HFF-Myc (cell line): ENCODE results near the gene CSNK1G1.

Experiments used
- DNase-seq: peaks from one replicate; pipeline ENCODE4 v3.0.0-alpha.2; 2011; ENCODE audit warnings: low read depth; ENCODE audit errors: extremely low read depth
- H3K4me3 ChIP-seq: replicated peaks from 2 replicates; pipeline ENCODE4 v1.5.1; 2011; ENCODE audit warnings: low read depth, mild to moderate bottlenecking, control low read depth, low read length
- TF ChIP-seq, protein P1 (sequence below): IDR thresholded peaks from 2 replicates; pipeline ENCODE4 v1.5.1; 2012; ENCODE audit warnings: mild to moderate bottlenecking, low read depth, low read length, control low read depth; ENCODE audit errors: missing control alignments

Gene CSNK1G1

GRCh38 chr15:64153480-64154367 is 202.2 kb downstream of the CSNK1G1 start:
- DNase-seq = peak; percentile 51
- TF ChIP-seq, protein P1, sequence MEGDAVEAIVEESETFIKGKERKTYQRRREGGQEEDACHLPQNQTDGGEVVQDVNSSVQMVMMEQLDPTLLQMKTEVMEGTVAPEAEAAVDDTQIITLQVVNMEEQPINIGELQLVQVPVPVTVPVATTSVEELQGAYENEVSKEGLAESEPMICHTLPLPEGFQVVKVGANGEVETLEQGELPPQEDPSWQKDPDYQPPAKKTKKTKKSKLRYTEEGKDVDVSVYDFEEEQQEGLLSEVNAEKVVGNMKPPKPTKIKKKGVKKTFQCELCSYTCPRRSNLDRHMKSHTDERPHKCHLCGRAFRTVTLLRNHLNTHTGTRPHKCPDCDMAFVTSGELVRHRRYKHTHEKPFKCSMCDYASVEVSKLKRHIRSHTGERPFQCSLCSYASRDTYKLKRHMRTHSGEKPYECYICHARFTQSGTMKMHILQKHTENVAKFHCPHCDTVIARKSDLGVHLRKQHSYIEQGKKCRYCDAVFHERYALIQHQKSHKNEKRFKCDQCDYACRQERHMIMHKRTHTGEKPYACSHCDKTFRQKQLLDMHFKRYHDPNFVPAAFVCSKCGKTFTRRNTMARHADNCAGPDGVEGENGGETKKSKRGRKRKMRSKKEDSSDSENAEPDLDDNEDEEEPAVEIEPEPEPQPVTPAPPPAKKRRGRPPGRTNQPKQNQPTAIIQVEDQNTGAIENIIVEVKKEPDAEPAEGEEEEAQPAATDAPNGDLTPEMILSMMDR = peak; percentile 99
- no peak overlapping the region for H3K4me3 ChIP-seq

- peak overlapping the region; percentile 47 for H3K4me3 ChIP-seq
- TF ChIP-seq, protein P1 = no peak
- no peak for DNase-seq
Measured at GRCh38 chr15:64152507-64153387, 203.2 kb downstream of the CSNK1G1 start.

- DNase-seq = no peak
- H3K4me3 ChIP-seq = peak within 1 kb of the TSS; percentile 47
- TF ChIP-seq, protein P1 = no peak
Measured at GRCh38 chr15:64151727-64152506, 204.1 kb downstream of the CSNK1G1 start, which contains the start of gene SNX22. SNX22 (plus strand) TSS chr15:64151731; CDS start chr15:64151776, 45 bp downstream.

GRCh38 chr15:64149893-64150578 is 205.9 kb downstream of the CSNK1G1 start:
- H3K4me3 ChIP-seq = no peak overlapping the region
- no peak for DNase-seq
- TF ChIP-seq, protein P1 = no peak

GRCh38 chr15:64149424-64149823 is 206.5 kb downstream of the CSNK1G1 start:
- DNase-seq = no peak
- TF ChIP-seq, protein P1 = peak; percentile 32
- no peak overlapping the region for H3K4me3 ChIP-seq
